HEK293 (cell line): ENCODE measurements around the gene TRAK2.
A peak's percentile ranks its signal among the peaks of the same experiment; 100 is the strongest.

Source experiments
- AEBP2 ChIP-seq: fragments of 450-650 bp; formaldehyde crosslinking; IDR thresholded peaks from 2 replicates; pipeline ENCODE4 v1.5.1; 2016; ENCODE audit warnings: missing biosample characterization, missing genetic modification characterization, borderline replicate concordance
- BCL6B ChIP-seq: fragments of 450-650 bp; formaldehyde crosslinking; IDR thresholded peaks from 2 replicates; pipeline ENCODE4 v1.5.1; 2017; ENCODE audit warnings: missing biosample characterization, missing genetic modification characterization
- GLIS2 ChIP-seq: fragments of 450-650 bp; formaldehyde crosslinking; IDR thresholded peaks from 2 replicates; pipeline ENCODE4 v1.5.1; 2016; ENCODE audit warnings: missing biosample characterization, missing genetic modification characterization
- HIC1 ChIP-seq: fragments of 450-650 bp; formaldehyde crosslinking; IDR thresholded peaks from 2 replicates; pipeline ENCODE4 v1.5.1; 2016; ENCODE audit warnings: missing biosample characterization, missing genetic modification characterization
- HOXD13 ChIP-seq: sonication (generic); formaldehyde crosslinking; IDR thresholded peaks from 2 replicates; pipeline ENCODE4 v1.8.0; 2022; ENCODE audit warnings: missing genetic modification reagents, borderline replicate concordance
- IKZF3 ChIP-seq: fragments of 450-650 bp; IDR thresholded peaks from 2 replicates; pipeline ENCODE4 v1.5.0; 2018; ENCODE audit warnings: missing biosample characterization, mild to moderate bottlenecking, missing genetic modification characterization, moderate library complexity
- KLF10 ChIP-seq: fragments of 450-650 bp; IDR thresholded peaks from 2 replicates; pipeline ENCODE4 v1.5.1; 2018; ENCODE audit warnings: missing biosample characterization, mild to moderate bottlenecking, missing genetic modification characterization
- KLF8 ChIP-seq: fragments of 450-650 bp; formaldehyde crosslinking; IDR thresholded peaks from 2 replicates; pipeline ENCODE4 v1.5.1; 2016; ENCODE audit warnings: missing biosample characterization, missing genetic modification characterization
- PATZ1 ChIP-seq: fragments of 450-650 bp; formaldehyde crosslinking; IDR thresholded peaks from 2 replicates; pipeline ENCODE4 v1.5.1; 2016; ENCODE audit warnings: missing biosample characterization, missing genetic modification characterization
- PBX3 ChIP-seq: sonication (generic); formaldehyde crosslinking; IDR thresholded peaks from 2 replicates; pipeline ENCODE4 v1.8.1; 2022; ENCODE audit warnings: mild to moderate bottlenecking, moderate library complexity, missing genetic modification reagents
- ZBTB20 ChIP-seq: fragments of 450-650 bp; formaldehyde crosslinking; IDR thresholded peaks from 2 replicates; pipeline ENCODE4 v1.5.1; 2016; ENCODE audit warnings: missing biosample characterization, missing genetic modification characterization
- ZBTB49 ChIP-seq: fragments of 450-650 bp; formaldehyde crosslinking; IDR thresholded peaks from 2 replicates; pipeline ENCODE4 v1.5.1; 2016; ENCODE audit warnings: missing biosample characterization, missing genetic modification characterization, low read depth
- ZBTB8A ChIP-seq: fragments of 450-650 bp; formaldehyde crosslinking; IDR thresholded peaks from 2 replicates; pipeline ENCODE4 v1.5.1; 2016; ENCODE audit warnings: missing biosample characterization, missing genetic modification characterization
- ZFHX2 ChIP-seq: fragments of 450-650 bp; formaldehyde crosslinking; conservative IDR thresholded peaks from 2 replicates; pipeline ENCODE4 v1.5.1; 2016; ENCODE audit warnings: missing biosample characterization, missing genetic modification characterization
- ZNF157 ChIP-seq: fragments of 450-650 bp; formaldehyde crosslinking; IDR thresholded peaks from 2 replicates; pipeline ENCODE4 v1.5.1; 2016; ENCODE audit warnings: missing biosample characterization, missing genetic modification characterization
- ZNF274 ChIP-seq, 2 experiments: fragments of 200-500 bp in 1 of 2; fragments of 450-650 bp in 1 of 2; sonication (Bioruptor generic) in 1 of 2; formaldehyde crosslinking in 1 of 2; IDR thresholded peaks; 2 replicates each; pipeline versions ENCODE4 v1.5.1 to v1.6.1; 2014 to 2016; ENCODE audit warnings: borderline replicate concordance in 1 of 2, inconsistent platforms in 1 of 2, low read length in 1 of 2, missing biosample characterization in 1 of 2, missing genetic modification characterization in 1 of 2
- ZNF354C ChIP-seq: fragments of 450-650 bp; formaldehyde crosslinking; IDR thresholded peaks from 2 replicates; pipeline ENCODE4 v1.5.1; 2016; ENCODE audit warnings: missing biosample characterization, missing genetic modification characterization, low read depth, borderline replicate concordance
- ZNF426 ChIP-seq: fragments of 450-650 bp; formaldehyde crosslinking; IDR thresholded peaks from 2 replicates; pipeline ENCODE4 v1.5.1; 2017; ENCODE audit warnings: missing biosample characterization, missing genetic modification characterization, mild to moderate bottlenecking, inconsistent platforms, moderate library complexity
- ZNF449 ChIP-seq: fragments of 450-650 bp; formaldehyde crosslinking; IDR thresholded peaks from 2 replicates; pipeline ENCODE4 v1.5.1; 2017; ENCODE audit warnings: missing biosample characterization, mild to moderate bottlenecking, missing genetic modification characterization, moderate library complexity
- ZNF560 ChIP-seq: fragments of 450-650 bp; formaldehyde crosslinking; IDR thresholded peaks from 2 replicates; pipeline ENCODE4 v1.5.1; 2017; ENCODE audit warnings: missing biosample characterization, missing genetic modification characterization, borderline replicate concordance
- ZNF585B ChIP-seq: fragments of 450-650 bp; formaldehyde crosslinking; IDR thresholded peaks from 2 replicates; pipeline ENCODE4 v1.5.1; 2016; ENCODE audit warnings: missing biosample characterization, missing genetic modification characterization
- ZNF658 ChIP-seq: fragments of 450-650 bp; formaldehyde crosslinking; IDR thresholded peaks from 2 replicates; pipeline ENCODE4; 2016; ENCODE audit warnings: missing biosample characterization, missing genetic modification characterization
- ZNF776 ChIP-seq: fragments of 450-650 bp; formaldehyde crosslinking; IDR thresholded peaks from 2 replicates; pipeline ENCODE4 v1.5.0; 2017; ENCODE audit warnings: missing biosample characterization, missing genetic modification characterization, borderline replicate concordance
- ZSCAN4 ChIP-seq: fragments of 450-650 bp; formaldehyde crosslinking; IDR thresholded peaks from 2 replicates; pipeline ENCODE4 v1.5.1; 2017; ENCODE audit warnings: missing biosample characterization, missing genetic modification characterization

Gene TRAK2

GRCh38 chr2:201451292-201452057, at the start of gene TRAK2, which contains the start of gene STRADB (continued):
- no peak; the same call in 1 of the 2 replicates for TF ChIP-seq ZSCAN4 (tag by site-specific recombination)
- TF ChIP-seq ZNF426 (tag by site-specific recombination): no peak
- no peak for TF ChIP-seq ZBTB49 (tag by site-specific recombination)
- peak; percentile 83 for TF ChIP-seq ZBTB20 (tag by site-specific recombination)
- peak; percentile 26; the same call in 1 of the 2 replicates for TF ChIP-seq IKZF3
- no peak for TF ChIP-seq ZNF585B (tag by site-specific recombination)
- TF ChIP-seq ZNF157: no peak
- TF ChIP-seq KLF8 (tag by site-specific recombination): peak; percentile 99
- TF ChIP-seq ZNF354C (tag by site-specific recombination): no peak
- TF ChIP-seq AEBP2: no peak
- peak; percentile 95 for TF ChIP-seq PATZ1
- 0 out of 2 replicates have a peak, but pooled peaks have one; percentile 30 for TF ChIP-seq HOXD13 (CRISPR knock-in tag)
- TF ChIP-seq BCL6B: no peak
- peak; percentile 65 for TF ChIP-seq KLF10 (tag by site-specific recombination)
- TF ChIP-seq ZNF560 (tag by site-specific recombination): no peak
- TF ChIP-seq HIC1: peak; percentile 11; the same call in 1 of the 2 replicates
- TF ChIP-seq ZNF449 (tag by site-specific recombination): no peak; the same call in 1 of the 2 replicates
- no peak for TF ChIP-seq ZNF274 (IDR thresholded peaks at IDR 0.05; ENCODE audit: low read length)
- no peak for TF ChIP-seq ZNF274 (tag by site-specific recombination; IDR thresholded peaks at IDR 0.05; ENCODE audit: borderline replicate concordance)
- TF ChIP-seq ZNF776 (tag by site-specific recombination): no peak
- TF ChIP-seq ZFHX2 (tag by site-specific recombination): peak; percentile 68
- TF ChIP-seq GLIS2 (tag by site-specific recombination): no peak
- peak; percentile 68; the same call in 1 of the 2 replicates for TF ChIP-seq PBX3 (CRISPR knock-in tag)
- TF ChIP-seq ZBTB8A (tag by site-specific recombination): peak; percentile 43; the same call in 1 of the 2 replicates
- no peak for TF ChIP-seq ZNF658
